Keratinocyte (primary cell): ENCODE data around the gene BHLHA9. TPM values are rescaled to one million over a fixed set of nuclear protein-coding genes. Genes with fewer than 3 reads are reported as not detected.

Experiments used
- DNase-seq: peaks from one replicate; pipeline ENCODE4 v3.0.0-alpha.2; 2011; ENCODE audit warnings: low read depth, missing footprints, low spot score
- FAIRE-seq: peaks from 2 replicates; lab custom pipeline; 2011; peaks lifted over from hg19 to GRCh38; lab: Jason Lieb, UNC
- H2AFZ ChIP-seq: 2 replicates; pipeline ENCODE4 v1.6.0; 2012; ENCODE audit warnings: low read length, control low read depth, inconsistent platforms; ENCODE audit not compliant: control insufficient read depth
- H3K27ac ChIP-seq: 2 replicates; pipeline ENCODE4 v1.5.1; 2011; ENCODE audit warnings: low read length; ENCODE audit not compliant: control insufficient read depth, insufficient read depth
- H3K27me3 ChIP-seq: 3 replicates; pipeline ENCODE4 v1.6.0; 2011; ENCODE audit warnings: low read length; ENCODE audit not compliant: control insufficient read depth, insufficient read depth; ENCODE audit errors: extremely low read depth
- H3K36me3 ChIP-seq, 2 experiments: 2 replicates in 1 of 2; 3 replicates in 1 of 2; pipeline ENCODE4 v1.5.1; 2011; ENCODE audit warnings: low read length in 2 of 2, mild to moderate bottlenecking in 1 of 2; ENCODE audit not compliant: control insufficient read depth in 2 of 2, insufficient read depth in 2 of 2; ENCODE audit errors: extremely low read depth in 1 of 2
- H3K4me1 ChIP-seq: 3 replicates; pipeline ENCODE4 v1.5.1; 2011; ENCODE audit warnings: low read length; ENCODE audit not compliant: control insufficient read depth, insufficient read depth; ENCODE audit errors: extremely low read depth
- H3K4me2 ChIP-seq: 3 replicates; pipeline ENCODE4 v1.6.0; 2011; ENCODE audit warnings: low read depth, low read length; ENCODE audit not compliant: control insufficient read depth, insufficient read depth; ENCODE audit errors: extremely low read depth
- H3K4me3 ChIP-seq, 3 experiments: fragments of 200-600 bp in 1 of 3; sonication (generic) in 1 of 3; 2 replicates in 2 of 3; 3 replicates in 1 of 3; pipeline ENCODE4 v1.5.1; 2011 to 2016; ENCODE audit warnings: low read length in 3 of 3, mild to moderate bottlenecking in 3 of 3, control low read depth in 2 of 3, inconsistent platforms in 1 of 3, low read depth in 1 of 3, mixed read lengths in 1 of 3, mixed run types in 1 of 3, moderate library complexity in 1 of 3; ENCODE audit not compliant: control insufficient read depth in 2 of 3, insufficient read depth in 2 of 3; ENCODE audit errors: extremely low read depth in 1 of 3
- H3K79me2 ChIP-seq: 2 replicates; pipeline ENCODE4 v1.6.0; 2012; ENCODE audit warnings: low read length; ENCODE audit not compliant: control insufficient read depth, insufficient read depth
- H3K9ac ChIP-seq: 3 replicates; pipeline ENCODE4 v1.6.0; 2011; ENCODE audit warnings: low read length; ENCODE audit not compliant: control insufficient read depth, insufficient read depth; ENCODE audit errors: extremely low read depth
- H3K9me1 ChIP-seq: 3 replicates; pipeline ENCODE4 v1.6.0; 2011; ENCODE audit warnings: low read length; ENCODE audit not compliant: control insufficient read depth, insufficient read depth; ENCODE audit errors: extremely low read depth
- H3K9me3 ChIP-seq: 2 replicates; pipeline ENCODE4 v1.5.1; 2012; ENCODE audit warnings: low read depth, low read length; ENCODE audit not compliant: control insufficient read depth
- H4K20me1 ChIP-seq: 3 replicates; pipeline ENCODE4 v1.6.0; 2011; ENCODE audit warnings: low read length; ENCODE audit not compliant: control insufficient read depth, insufficient read depth; ENCODE audit errors: extremely low read depth
- EZH2 ChIP-seq: IDR thresholded peaks from one replicate; pipeline ENCODE4 v1.6.1; 2012; ENCODE audit warnings: inconsistent platforms, mild to moderate bottlenecking, low read length, moderate library complexity
- dilution Hi-C: fragments of 300-500 bp; cut with MboI; formaldehyde crosslinking; loops from one replicate; pipeline ENCODE4 v1.7.0; 2020; ENCODE audit warnings: low sequenced_read_pairs; ENCODE audit not compliant: extremely low pct_ligation_motif_present
- polyA plus RNA-seq, 5 experiments: library from polyadenylated mRNA; depleted of rRNA in 3 of 5; stranded (reverse) in 3 of 5; stranded (forward) in 1 of 5; unstranded in 1 of 5; fragments of >200 nt; gene quantifications; 1 replicate in 1 of 5; 2 replicates in 3 of 5; 3 replicates in 1 of 5; pipeline versions ENCODE4 v1.2.1 to v1.2.3, GENCODE V29; 2011 to 2012; ENCODE audit warnings: missing spikeins in 2 of 5, low read depth in 1 of 5, low replicate concordance in 1 of 5
- TF ChIP-seq, protein P1 (sequence below), 3 experiments: IDR thresholded peaks in 1 of 3; conservative IDR thresholded peaks in 1 of 3; optimal IDR thresholded peaks in 1 of 3; 2 replicates in 2 of 3; 3 replicates in 1 of 3; pipeline versions ENCODE3 to v1.5.1; 2011; ENCODE audit warnings: low read length in 3 of 3, mild to moderate bottlenecking in 3 of 3, moderate library complexity in 2 of 3, control low read depth in 1 of 3, inconsistent platforms in 1 of 3; ENCODE audit not compliant: insufficient read depth in 2 of 3; ENCODE audit errors: extremely low read depth in 1 of 3

BHLHA9 gene
- polyA plus RNA-seq, 1 donor (not counting 4 experiments of a cell fraction or from before 2014, with no cell fraction given) = not detected

DNA sequence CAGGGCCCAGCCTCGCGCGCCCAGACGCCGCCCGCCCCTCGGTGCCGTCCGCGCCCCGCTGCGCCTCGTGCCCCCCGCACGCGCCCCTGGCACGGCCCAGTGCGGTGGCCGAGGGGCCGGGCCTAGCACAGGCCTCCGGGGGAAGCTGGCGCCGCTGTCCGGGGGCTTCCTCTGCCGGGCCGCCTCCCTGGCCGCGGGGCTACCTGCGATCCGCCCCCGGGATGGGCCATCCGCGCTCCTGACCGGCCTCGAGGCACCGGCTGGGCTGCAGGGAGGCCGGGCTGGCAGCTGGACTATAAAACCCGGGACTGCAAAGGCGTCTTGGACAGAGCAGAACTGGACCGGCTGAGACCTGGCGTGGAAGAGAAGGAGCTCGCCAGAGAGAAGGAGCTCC, 783 bp downstream of the BHLHA9 start:
- Histone ChIP-seq H3K4me1 (peaks cover 2% of the 10 kb centered on the region), H3K9me1 (no peaks in the 10 kb centered on the region), H3K27me3 (peaks cover 39% of the 10 kb centered on the region), H3K4me3 (no peak overlapping the region), H3K36me3 (no peaks in the 10 kb centered on the region), H3K79me2 (no peaks in the 10 kb centered on the region), H2AFZ (no peak overlapping the region), H3K9ac (no peak overlapping the region), H4K20me1 (no peaks in the 10 kb centered on the region), H3K9me3 (no peaks in the 10 kb centered on the region), H3K27ac (no peak overlapping the region), H3K4me2 (no peak overlapping the region)
- no peak for TF ChIP-seq EZH2
- TF ChIP-seq, protein P1, sequence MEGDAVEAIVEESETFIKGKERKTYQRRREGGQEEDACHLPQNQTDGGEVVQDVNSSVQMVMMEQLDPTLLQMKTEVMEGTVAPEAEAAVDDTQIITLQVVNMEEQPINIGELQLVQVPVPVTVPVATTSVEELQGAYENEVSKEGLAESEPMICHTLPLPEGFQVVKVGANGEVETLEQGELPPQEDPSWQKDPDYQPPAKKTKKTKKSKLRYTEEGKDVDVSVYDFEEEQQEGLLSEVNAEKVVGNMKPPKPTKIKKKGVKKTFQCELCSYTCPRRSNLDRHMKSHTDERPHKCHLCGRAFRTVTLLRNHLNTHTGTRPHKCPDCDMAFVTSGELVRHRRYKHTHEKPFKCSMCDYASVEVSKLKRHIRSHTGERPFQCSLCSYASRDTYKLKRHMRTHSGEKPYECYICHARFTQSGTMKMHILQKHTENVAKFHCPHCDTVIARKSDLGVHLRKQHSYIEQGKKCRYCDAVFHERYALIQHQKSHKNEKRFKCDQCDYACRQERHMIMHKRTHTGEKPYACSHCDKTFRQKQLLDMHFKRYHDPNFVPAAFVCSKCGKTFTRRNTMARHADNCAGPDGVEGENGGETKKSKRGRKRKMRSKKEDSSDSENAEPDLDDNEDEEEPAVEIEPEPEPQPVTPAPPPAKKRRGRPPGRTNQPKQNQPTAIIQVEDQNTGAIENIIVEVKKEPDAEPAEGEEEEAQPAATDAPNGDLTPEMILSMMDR (optimal IDR thresholded peaks at IDR 0.05 in 1 of 3, IDR thresholded peaks at IDR 0.05 in 1 of 3, conservative IDR thresholded peaks at IDR 0.05 in 1 of 3; ENCODE audit: extremely low read depth in 1 of 3, insufficient read depth in 2 of 3, low read length in 3 of 3) = no peak
- FAIRE-seq (no peak), DNase-seq (no peak)
- dilution Hi-C loops = no loop called here

DNA sequence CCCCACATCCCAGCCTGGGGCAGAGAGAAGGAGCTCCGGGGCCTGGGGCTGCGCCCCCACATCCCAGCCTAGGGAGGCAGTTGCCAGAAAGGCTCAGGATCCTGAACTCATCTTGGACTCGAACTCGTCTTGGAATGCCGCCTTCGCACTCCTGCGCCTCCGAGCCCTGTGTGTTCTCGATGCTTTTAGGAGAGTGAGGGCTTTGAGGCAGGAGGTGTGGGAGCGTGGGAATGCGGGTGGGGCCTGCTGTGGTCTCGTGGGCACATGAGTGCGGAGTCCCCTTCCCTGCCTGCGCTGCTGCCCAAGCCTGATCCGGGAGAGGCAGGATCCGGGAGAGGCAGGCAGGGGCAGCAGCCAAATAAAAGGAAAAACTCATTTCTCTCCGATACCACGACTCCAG, 1.2 kb downstream of the BHLHA9 start:
- Histone ChIP-seq H4K20me1 (no peaks in the 10 kb centered on the region), H3K9me1 (no peaks in the 10 kb centered on the region), H3K36me3 (no peaks in the 10 kb centered on the region), H3K27me3 (peaks cover 39% of the 10 kb centered on the region), H2AFZ (no peak overlapping the region), H3K4me3 (no peak overlapping the region), H3K9ac (no peak overlapping the region), H3K4me1 (peaks cover 2% of the 10 kb centered on the region), H3K9me3 (no peaks in the 10 kb centered on the region), H3K4me2 (no peak overlapping the region), H3K79me2 (no peaks in the 10 kb centered on the region), H3K27ac (no peak overlapping the region)
- dilution Hi-C loops = no loop called here
- DNase-seq (no peak), FAIRE-seq (no peak)
- TF ChIP-seq, protein P1 (optimal IDR thresholded peaks at IDR 0.05 in 1 of 3, IDR thresholded peaks at IDR 0.05 in 1 of 3, conservative IDR thresholded peaks at IDR 0.05 in 1 of 3; ENCODE audit: extremely low read depth in 1 of 3, insufficient read depth in 2 of 3, low read length in 3 of 3) = no peak
- TF ChIP-seq EZH2 = peak; percentile 54
